CD4-positive, alpha-beta T cell treated with Interleukin-17A for 1 hour (primary cell): ENCODE measurements around the gene PDE4C.

Experiments used
- DNase-seq: peaks from one replicate; pipeline ENCODE4 v3.0.0-alpha.2; 2020

PDE4C gene

GRCh38 chr19:18254546-18255503 is 28.6 kb upstream of the PDE4C start:
- no peak for DNase-seq

GRCh38 chr19:18253716-18254115 is 27.5 kb upstream of the PDE4C start:
- no peak for DNase-seq

- DNase-seq = no peak
Measured at GRCh38 chr19:18253130-18253529, 26.9 kb upstream of the PDE4C start.

GRCh38 chr19:18252370-18252717 is 26.1 kb upstream of the PDE4C start:
- no peak for DNase-seq

GRCh38 chr19:18251587-18252369 is 25.5 kb upstream of the PDE4C start:
- peak; percentile 86 for DNase-seq

- no peak for DNase-seq
Measured at GRCh38 chr19:18249834-18250233, 23.6 kb upstream of the PDE4C start.

GRCh38 chr19:18245297-18245696 is 19.1 kb upstream of the PDE4C start:
- DNase-seq = no peak

GRCh38 chr19:18239303-18239702 is 13.1 kb upstream of the PDE4C start:
- no peak for DNase-seq

- no peak for DNase-seq
Measured at GRCh38 chr19:18234194-18234593, 8.0 kb upstream of the PDE4C start.

GRCh38 chr19:18233224-18233825 is 7.1 kb upstream of the PDE4C start:
- DNase-seq = peak; percentile 37

- no peak for DNase-seq
Measured at GRCh38 chr19:18232540-18233223, 6.4 kb upstream of the PDE4C start.

GRCh38 chr19:18231775-18232174 is 5.5 kb upstream of the PDE4C start:
- DNase-seq = no peak

GRCh38 chr19:18230941-18231734 is 4.9 kb upstream of the PDE4C start:
- no peak for DNase-seq

- no peak for DNase-seq
Measured at GRCh38 chr19:18229915-18230314, 3.7 kb upstream of the PDE4C start.

- no peak for DNase-seq
Measured at GRCh38 chr19:18229474-18229873, 3.2 kb upstream of the PDE4C start.

- no peak for DNase-seq
Measured at GRCh38 chr19:18227781-18228271, 1.6 kb upstream of the PDE4C start.

- no peak for DNase-seq
Measured at GRCh38 chr19:18226956-18227780, 930 bp upstream of the PDE4C start.

GRCh38 chr19:18225355-18225701 is 910 bp downstream of the PDE4C start:
- no peak for DNase-seq

- peak; percentile 90 for DNase-seq
Measured at GRCh38 chr19:18224525-18225354, 1.5 kb downstream of the PDE4C start.

GRCh38 chr19:18223860-18224524 is 2.2 kb downstream of the PDE4C start:
- DNase-seq = peak; percentile 29
